NCI-H1417 (cell line): ENCODE measurements around the gene MS4A10.
"Not testable (repeated sequence)": the region's sequence is repeated elsewhere in the genome, so short reads cannot be mapped to it uniquely, and the experiment has no call there.

ENCODE experiments used
- DNase-seq, 3 experiments: peaks; one replicate each; lab custom pipeline; 2025; lab: John Stamatoyannopoulos, UW

MS4A10 gene

DNA sequence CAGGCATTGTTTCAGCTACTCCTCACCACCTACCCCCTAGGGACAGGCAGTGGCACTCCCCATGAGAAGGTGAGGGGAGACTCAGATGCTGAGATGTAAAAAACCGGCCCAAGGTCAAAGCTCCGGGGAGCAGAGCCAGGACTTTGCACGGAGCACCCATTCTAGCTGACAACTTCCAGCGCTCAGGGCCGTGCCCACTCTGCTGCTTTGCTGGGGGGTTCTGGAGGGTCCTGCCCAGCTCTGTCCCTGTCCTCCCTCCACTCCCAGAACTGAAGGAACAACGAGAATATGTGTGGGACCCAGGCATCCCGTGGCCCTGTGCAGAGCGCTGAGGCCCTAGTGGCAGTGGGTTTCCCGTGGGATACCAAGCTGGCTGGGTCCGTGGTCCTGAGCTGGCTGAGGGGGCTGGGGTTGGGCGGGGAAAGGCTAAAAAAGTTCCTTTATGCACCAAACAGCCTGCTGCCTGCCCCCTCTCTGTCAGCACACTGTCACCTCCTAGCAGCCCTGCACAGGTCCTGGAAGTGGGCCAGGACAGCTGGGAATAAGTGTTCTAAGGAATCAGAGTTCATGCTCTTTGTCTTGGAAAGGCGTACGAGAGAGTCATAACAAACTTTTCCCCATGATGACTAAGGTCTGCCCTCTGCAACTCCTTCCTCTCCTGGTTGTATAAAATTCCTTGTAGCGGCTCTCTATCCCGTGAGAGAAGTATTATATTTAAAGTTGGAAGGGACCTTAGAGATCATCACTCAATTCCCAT lies 1.9 kb downstream of the MS4A10 start:
- no peak for DNase-seq

DNA sequence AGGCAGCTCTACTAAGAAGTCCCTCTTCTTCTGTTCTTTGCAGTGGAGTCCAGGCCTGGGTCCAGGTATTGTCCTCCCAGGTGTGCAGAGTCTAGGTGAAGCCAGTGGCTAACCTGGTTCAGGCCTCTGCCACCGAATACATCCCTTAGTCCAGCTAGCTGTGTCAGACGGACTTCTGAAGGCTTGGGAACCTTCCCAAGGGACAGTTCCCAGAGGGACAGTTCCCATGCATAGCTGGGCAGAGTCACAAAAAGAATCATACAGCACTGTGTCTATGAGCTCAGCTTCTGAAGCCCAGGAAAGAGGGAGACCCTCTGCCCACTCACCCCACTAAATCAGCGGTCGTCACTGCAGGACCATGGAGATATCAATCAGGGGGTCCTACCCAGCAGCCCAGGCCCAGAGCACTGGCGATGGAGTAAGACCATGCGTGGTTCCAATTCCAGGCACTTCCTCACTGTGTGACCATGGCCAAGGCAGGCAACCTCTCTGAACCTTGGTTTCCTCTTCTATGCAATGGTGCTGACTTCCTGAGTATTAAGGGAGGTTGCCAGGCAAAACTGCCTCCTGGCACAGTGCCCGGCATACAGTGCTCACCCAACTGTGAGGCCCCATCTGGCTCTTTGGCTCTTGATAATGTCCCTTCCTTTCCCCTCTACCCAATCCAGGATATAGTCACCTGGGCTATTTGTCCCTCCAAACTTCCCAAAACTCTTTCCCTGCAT lies 3.4 kb downstream of the MS4A10 start:
- DNase-seq = no peak

DNA sequence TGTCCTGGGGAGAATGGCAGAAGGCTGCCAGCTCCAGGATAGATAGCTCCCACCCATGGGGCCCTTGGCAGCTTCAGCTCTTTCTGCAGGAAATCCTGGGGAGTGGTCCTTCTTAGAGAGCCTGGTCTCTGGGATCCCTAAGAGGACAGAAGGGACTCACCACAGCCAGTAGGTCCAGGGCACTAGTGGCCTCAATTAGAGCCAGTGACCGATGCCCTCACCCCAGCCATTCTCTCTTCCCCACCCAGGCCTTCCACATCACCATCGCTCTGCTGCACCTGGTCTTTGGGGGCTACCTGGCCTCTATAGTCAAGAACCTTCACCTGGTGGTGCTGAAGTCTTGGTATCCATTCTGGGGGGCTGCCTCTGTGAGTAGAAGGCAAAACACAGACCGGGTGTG lies 5.6 kb downstream of the MS4A10 start:
- no peak for DNase-seq

DNA sequence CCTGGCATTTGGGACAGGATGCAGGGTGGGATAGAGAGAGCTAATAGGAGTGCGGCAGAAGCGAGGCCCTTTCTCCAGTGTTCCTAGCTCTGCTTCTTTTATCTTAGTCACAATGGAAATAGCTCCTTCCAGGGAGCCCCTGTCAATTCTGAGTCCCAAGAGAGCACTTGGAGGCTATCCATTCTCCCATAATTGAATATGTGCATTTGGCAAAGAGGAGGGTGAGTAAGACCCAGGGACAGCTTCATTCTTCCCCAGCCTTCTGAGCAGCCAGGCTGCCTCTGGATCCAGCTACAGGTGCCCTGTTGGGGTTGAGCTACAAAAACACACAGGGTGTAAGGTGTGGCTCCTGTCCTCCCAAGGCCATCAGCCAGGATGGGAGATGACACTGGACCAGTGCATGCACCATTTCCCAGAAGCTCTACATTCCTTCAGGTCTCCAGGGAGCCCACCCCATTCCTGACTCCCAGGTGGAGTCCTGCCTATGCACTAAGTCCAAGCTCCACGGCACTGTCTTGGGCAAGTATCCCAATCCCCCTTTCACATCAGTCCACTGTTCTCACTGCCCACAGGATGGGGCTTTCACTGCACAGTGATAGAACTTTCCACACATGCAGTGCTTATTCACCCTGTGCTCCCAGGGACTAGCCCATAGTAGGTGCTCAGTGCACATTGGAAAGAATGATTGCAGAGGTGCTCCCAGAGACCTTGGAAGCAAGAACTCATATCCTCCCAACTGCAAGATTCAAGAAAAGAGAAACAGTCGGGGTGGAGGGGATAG lies 6.2 kb downstream of the MS4A10 start:
- DNase-seq = no peak

DNA sequence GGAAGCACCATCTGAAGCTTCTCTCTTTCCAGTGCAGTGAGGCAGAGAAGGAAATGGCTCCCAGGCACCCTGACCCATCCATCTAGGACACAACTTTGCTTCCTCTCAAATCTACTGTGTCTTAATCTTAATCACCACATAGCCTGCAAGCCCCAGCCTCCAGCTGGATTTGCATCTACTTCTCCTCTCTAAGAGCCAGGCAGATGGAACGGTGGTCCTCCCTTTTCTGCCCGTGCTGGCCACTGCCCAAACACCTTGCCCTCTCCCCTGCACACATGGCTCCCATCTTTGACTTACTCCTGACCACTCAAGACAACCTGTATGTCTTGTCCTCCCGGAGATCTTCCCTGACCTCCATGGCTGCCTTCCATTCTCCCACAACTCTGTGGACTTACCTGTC lies 7.4 kb downstream of the MS4A10 start:
- no peak for DNase-seq

DNA sequence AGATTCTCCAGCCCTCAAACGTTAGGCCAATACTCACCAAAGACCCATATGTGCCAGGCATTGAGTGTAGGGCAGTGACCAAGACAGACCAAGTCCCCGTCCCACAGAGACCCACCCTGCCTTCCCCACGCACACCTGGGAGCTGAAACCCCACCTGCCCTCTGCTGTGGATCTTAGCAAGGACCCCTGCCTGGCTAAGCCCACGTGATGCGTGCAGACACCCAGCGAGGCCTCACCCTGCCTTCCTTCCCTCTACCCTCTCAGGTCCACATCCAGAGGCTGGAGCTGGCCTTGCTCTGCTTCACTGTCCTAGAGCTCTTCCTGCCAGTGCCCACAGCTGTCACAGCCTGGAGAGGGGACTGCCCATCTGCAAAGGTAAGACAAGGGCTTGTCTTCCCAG lies 10.2 kb downstream of the MS4A10 start:
- DNase-seq = no peak

DNA sequence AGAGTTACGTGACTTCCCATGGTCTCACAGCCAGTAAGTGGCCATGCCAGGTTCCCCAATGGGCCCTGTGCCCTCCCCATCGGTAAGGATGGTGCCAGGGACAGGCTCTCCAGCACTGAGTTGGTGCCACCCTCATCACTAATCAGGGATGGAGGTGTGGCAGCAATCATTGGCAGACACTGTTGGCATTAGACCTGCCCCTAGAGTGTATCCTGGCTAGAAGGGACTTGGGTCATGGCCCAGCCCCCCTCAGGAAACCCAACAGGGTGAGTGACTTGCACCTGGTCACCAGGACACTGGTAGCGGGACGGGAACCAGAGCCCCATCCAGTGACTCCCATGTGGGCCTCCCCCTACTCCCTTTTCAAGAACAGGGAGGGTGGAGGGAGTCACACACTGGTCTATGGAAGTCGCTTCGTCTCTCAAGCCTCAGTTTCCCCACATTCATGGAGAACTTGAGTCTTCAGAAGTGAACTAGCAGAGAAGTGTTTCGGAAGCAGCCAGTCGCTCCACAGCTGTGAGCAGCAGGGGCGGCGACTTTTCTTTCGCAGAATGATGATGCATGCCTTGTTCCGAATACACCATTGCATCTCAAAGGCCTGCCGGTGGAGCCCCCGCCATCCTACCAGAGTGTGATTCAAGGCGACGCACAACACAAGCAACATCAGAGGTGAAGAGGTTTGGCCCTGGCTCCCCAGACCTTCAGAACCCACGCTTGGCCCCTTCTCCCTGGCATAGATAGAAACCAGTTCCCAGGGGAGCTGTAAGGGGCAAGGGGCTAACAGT lies 12.9 kb downstream of the MS4A10 start:
- no peak for DNase-seq

DNA sequence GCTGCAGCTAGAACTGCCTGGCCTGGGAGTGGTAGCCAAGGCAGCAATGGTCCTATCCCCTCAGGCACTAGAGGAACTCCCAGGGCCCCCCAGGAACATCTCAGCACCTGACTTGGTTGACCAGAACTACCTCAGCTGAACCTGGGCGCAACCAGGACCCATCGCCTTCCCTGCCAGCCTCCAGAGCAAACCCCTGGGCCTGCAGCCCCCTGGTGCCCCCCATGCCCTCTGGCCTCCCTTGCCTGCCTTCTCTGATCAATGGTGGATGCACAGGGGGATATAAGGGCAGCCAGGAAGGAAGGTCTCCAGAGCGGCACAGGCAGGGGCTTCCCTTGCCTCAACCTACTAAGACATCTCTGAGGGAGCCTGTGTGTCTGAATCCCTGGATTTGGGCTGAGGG lies 13.5 kb downstream of the MS4A10 start:
- no peak for DNase-seq

DNA sequence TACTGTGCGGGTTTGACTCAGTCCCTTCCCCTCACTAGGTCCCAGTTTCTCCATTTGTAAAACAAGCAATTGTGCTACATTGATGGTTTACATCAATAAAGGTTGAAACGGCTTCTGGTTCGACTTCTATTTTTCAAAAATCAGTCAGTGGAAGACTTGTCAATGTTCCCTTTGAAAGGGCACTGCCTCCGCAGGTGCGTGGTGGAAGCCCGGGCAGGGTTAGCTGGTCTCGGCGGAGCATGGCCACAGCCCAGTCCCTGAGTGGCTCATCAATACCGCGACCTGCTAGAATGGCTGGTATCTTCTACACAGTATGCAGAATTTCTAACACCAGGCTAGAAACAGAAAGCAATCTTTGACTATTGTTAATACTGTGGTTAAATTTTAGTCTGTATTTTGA lies 16.1 kb downstream of the MS4A10 start:
- no peak for DNase-seq

DNA sequence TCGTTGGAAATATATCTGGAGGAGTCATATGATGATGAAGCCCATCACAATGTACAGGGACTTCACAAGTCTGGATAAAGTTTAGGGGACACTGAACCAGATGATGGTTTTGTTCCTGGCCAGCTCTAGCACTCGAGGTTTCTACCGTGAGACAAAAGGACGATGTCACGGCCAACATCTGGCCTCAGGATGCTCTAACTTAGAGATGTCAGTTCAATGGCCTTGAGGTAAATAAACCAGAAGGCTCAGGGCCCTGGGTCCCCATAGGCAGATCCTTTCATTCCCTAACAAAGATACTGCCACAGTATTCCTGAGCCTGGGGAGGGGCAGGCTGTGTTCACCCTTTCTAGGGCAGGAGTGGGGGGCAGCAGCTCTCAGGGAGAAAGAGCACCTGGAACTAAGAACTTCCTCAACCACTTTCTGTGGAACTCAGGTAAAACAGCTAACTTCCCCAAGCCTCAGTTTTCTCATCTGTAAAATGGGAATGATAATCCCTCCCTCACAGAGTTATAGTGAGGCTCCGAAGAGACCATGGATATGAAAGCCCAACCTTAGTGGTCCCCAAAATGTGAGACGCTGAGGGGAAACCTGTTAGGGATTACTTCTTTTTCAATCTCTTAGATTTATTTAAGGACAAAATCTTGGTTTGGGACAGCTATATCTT lies 18.3 kb downstream of the MS4A10 start:
- no peak for DNase-seq

DNA sequence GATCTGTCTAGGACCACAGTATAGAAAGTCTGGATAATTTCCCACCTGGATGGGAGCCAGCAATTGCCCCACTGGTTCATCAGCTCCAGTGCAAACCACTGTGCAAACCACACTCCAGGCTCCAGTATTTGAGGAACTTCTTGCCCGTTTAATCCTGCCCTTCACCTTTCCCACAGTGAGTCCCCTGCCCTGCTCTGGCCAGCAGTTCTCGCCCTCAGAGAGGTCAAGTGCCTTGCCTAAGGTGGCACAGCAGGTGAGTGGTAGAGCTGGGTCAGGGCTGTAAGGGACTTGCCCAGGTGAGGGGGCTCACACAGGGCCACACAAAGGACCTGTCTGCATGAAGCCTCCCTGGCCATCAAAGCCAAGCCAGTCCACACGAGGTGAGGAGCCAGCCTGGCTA lies 24.1 kb downstream of the MS4A10 start:
- no peak for DNase-seq

DNA sequence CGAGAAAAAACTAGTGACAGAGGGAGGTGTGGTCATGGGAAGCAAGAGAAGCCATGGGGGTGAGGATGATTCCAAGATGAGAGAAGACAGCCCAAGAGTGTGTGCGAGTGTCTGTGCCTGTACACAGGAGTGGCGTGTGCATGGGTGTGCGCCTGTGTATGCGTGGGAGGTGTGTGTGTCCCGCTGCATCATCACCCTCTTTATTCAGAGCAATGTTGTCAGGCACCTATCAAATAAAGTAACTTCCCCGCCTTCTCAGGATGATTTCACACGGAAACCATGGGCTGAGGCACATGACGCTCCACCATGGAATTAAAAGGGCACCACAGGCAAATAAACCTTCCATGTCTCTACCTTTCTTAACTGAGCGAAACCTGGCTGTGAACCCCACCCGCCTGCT lies 24.6 kb downstream of the MS4A10 start:
- DNase-seq = no peak

DNA sequence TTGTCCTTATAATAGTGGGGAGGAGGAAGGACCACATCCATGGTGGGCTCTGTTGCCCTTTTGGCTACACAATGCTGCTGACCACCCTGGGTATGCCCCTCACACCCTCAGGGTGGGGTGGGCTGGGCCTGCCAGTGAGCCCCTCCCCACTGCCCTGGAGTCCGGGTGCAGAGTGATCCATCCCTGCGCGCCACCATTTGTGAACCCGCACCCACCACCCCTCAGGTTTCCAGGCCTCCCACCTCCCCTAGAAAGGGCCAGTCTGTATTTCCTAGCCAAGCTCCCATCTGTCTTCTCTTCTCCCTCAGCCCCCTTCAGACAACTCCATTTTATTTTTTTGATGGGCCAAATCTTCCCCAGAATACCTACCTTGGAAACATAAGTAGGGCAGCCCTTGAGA lies 25.0 kb downstream of the MS4A10 start:
- DNase-seq = no peak

DNA sequence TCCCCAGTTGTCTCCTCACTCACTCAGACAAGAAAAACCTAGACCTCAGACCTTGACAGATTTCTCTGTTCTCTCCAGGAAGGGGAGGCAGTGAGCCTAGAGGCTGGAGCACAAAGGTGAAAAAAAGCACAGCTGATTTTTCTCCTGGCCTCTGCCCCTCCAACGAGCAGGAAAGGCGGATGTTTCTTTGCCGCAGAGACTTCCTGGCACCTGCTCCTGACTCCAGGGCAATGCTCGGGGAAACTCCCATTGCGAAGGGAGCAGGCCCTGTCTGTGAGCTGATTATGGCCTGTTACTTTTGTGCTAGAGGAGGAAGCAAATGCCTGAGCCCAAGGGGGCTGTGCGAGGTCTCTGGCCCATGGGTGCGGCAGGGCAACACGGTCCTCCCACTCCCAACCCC lies 25.4 kb downstream of the MS4A10 start:
- no peak for DNase-seq

DNA sequence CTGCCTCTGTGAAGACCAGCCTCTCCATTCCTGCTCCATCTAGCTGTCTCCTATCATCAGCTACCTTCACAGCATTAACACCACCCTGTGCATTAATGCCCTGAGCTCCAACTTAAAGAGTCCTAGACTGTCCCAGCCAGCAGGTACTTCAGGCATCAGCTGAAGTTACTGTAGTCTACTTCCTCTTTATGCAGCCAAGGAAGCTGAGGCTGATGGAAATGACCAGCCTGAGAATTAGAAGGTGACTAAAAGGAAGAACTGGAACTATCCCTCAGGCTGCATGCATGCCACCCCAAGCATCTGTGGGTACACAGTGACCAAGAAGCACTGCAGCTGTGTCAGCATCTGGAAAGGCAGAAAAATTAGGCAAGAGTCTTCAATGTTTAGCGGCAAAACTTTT lies 28.2 kb downstream of the MS4A10 start:
- no peak for DNase-seq

DNA sequence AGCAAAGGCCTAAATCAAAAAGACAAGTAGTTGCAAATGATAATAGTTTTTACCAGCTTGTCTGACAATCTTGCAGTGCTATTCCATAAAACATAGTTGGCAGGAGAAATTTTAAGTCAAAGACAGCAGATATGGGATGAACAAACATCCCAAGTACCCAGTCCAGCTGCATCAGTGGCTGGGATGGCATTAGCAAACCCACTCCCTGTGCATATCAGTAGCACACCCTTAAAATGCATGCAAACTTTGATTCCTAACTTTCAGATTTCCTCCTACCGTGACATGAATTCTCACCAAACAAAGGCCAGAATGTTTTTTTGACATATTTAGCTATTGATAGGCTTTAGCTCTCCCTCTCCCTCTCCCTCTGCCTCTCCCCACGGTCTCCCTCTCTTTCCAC lies 29.0 kb downstream of the MS4A10 start:
- DNase-seq = no peak

DNA sequence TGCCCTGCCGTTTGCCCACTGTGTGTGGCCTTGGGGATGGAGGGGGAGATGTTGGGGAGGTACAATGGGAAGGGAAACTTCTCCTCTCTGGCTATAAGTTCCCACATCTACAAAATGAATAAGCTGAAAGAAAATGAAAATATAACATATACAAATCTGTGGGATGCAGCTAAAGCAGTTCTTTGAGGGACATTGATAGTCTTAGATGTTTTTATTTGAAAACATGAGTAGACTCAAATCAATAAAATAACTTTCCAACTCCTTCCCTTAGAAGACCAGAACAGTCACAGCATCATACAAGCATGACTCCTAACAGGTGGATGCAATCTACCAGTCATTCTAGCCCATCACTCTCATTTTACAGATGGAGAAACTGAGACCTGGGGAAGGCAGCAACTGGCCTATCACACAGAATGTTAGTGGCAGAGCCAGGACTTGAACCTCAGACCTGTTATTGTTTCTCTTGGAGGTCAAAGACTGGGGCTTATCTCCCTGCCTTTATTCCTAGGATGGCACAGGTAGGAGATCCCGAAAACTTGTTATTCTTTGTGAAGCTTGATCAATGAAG lies 31.5 kb downstream of the MS4A10 start:
- DNase-seq = no peak

DNA sequence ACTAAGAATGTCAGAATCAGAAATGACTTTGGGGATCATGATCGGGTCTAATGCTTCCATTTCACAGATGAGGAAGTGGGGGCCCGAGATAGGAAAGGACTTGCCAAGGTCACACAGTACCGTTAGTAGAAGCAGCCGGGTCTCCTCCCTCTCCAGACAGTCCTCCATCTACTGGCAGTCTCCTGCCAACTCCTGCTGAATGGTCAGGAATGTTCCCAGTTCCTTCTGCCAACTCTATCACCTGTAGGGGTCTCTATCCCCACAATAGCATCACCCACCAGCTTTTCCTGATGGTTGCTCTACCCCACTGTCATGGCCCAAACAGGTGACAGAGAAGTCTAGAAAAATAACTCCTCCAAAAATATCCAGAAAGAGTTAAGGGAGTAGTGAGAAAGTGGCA lies 32.9 kb downstream of the MS4A10 start:
- no peak for DNase-seq

DNA sequence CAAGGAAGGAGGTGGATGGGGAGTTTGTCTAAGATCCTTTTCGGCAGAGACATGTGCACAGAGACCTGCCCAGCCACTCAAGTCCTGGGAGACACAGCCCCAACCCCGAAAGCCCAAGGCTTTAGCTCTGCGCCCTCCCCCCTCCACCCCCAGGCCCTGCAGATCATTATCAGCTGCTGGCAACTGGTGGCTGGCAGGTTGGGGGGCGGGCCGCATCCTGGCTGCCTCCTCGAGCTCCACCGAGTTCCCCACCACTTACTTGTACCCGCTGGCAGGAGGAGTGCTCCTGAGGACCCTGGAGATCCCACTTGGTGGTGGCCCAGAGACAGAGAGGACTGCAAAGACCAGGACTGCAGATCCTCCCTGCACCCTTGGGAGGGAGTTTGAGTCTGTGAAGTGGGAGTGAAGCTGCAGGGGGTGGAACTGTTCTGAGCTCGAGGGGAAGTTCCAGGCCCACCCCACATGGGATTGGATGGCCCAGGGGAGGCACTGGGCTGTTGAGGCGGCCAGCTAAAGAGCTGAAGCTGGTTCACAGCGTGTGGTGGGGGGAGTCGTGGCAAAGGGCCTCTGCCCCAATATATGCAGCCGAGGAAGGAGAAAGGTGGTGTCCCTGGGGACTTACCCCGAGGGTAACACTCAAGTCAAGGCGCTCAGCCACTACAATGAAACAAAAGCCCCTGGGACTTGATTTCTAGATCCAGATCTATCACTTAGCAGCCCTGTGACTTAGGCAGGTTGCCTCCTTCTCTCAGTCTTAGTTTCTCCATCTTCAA lies 36.9 kb downstream of the MS4A10 start:
- DNase-seq = no peak

DNA sequence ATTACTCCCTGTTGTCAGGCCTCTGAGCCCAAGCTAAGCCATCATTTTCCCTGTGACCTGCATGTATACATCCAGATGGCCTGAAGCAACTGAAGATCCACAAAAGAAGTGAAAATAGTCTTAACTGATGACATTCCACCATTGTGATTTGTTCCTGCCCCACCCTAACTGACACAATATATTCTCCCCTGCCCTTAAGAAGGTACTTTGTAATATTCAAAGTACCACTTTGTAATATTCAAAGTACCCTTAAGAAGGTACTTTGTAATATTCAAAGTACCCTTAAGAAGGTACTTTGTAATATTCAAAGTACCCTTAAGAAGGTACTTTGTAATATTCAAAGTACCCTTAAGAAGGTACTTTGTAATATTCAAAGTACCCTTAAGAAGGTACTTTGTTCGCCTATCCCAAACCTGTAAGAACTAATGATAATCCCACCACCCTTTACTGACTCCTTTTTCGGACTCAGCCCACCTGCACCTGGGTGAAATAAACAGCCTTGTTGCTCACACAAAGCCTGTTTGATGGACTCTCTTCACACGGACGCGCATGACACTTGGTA lies 38.7 kb downstream of the MS4A10 start:
- DNase-seq = not testable (repeated sequence)
